HepG2 (cell line): ENCODE data around the gene PRKN. TPM values are rescaled to one million over a fixed set of nuclear protein-coding genes. Genes with fewer than 3 reads are reported as not detected.

ENCODE experiments used
- ATAC-seq: fragments of 200-7000 bp; cut with Tn5 transposase; 3 replicates; pipeline ENCODE4 v1.9.1; 2020; ENCODE audit warnings: mild to moderate bottlenecking, moderate library complexity
- BruUV-seq: library from RNA; stranded (reverse); fragments of 400-500 nt; replicated peaks from 2 replicates; lab custom pipeline; 2021; lab: Mats Ljungman, UMichigan
- CTCF ChIA-PET: fragments of 300-600 bp; formaldehyde crosslinking; extraction: SDS; loops from one replicate; lab custom pipeline; 2021; ENCODE audit warnings: low total read pairs, inconsistent platforms, low intra/inter-chr PET ratio; lab: Yijun Ruan, JAX
- POLR2A ChIA-PET: fragments of 350-600 bp; sonication (Branson Sonifier 250); formaldehyde crosslinking; loops from one replicate; lab custom pipeline; 2020; ENCODE audit warnings: antibody characterized with exemption, inconsistent platforms; lab: Yijun Ruan, JAX
- DNase-seq: peaks from one replicate; pipeline ENCODE4 v3.0.0-alpha.2; 2015; ENCODE audit warnings: low spot score
- FAIRE-seq: peaks from 3 replicates; lab custom pipeline; 2011; peaks lifted over from hg19 to GRCh38; lab: Jason Lieb, UNC
- H2AFZ ChIP-seq: one replicate; pipeline ENCODE4 v1.6.1; 2011; ENCODE audit warnings: low read length, inconsistent platforms
- H3K27ac ChIP-seq: fragments of 300-600 bp; 3 replicates; pipeline ENCODE4 v1.8.0; 2011; ENCODE audit warnings: mixed run types, mild to moderate bottlenecking, mixed read lengths, low read length, inconsistent platforms; ENCODE audit not compliant: insufficient read depth; ENCODE audit errors: extremely low read length
- H3K27me3 ChIP-seq, 2 experiments: fragments of 200-600 bp in 1 of 2; 2 replicates in 1 of 2; 3 replicates in 1 of 2; pipeline versions ENCODE4 v1.6.0 to v1.8.0; 2011; ENCODE audit warnings: low read length in 2 of 2, mild to moderate bottlenecking in 2 of 2, moderate library complexity in 2 of 2, inconsistent platforms in 1 of 2; ENCODE audit not compliant: insufficient read depth in 2 of 2, control insufficient read depth in 1 of 2
- H3K36me3 ChIP-seq, 2 experiments: fragments of 200-600 bp in 1 of 2; replicated peaks in 1 of 2; 2 replicates in 1 of 2; 3 replicates in 1 of 2; pipeline versions ENCODE4 v1.5.1 to v1.8.0; 2011; ENCODE audit warnings: low read length in 2 of 2, inconsistent platforms in 1 of 2; ENCODE audit not compliant: insufficient read depth in 2 of 2, control insufficient read depth in 1 of 2
- H3K4me1 ChIP-seq: 2 replicates; pipeline ENCODE4 v1.5.1; 2012; ENCODE audit warnings: low read length, inconsistent platforms; ENCODE audit not compliant: insufficient read depth
- H3K4me2 ChIP-seq: 2 replicates; pipeline ENCODE4 v1.6.0; 2011; ENCODE audit warnings: low read depth, low read length, inconsistent platforms
- H3K4me3 ChIP-seq, 3 experiments: fragments of 200-600 bp in 1 of 3; sonication (generic), shearing (Covaris generic) in 1 of 3; replicated peaks in 1 of 3; 2 replicates each; pipeline ENCODE4 v1.5.1; 2011 to 2016; ENCODE audit warnings: low read length in 3 of 3, inconsistent platforms in 2 of 3, low read depth in 2 of 3, mild to moderate bottlenecking in 2 of 3, control low read depth in 1 of 3, mixed read lengths in 1 of 3; ENCODE audit not compliant: insufficient read depth in 1 of 3
- H3K79me2 ChIP-seq: one replicate; pipeline ENCODE4 v1.6.1; 2011; ENCODE audit warnings: low read length, inconsistent platforms; ENCODE audit not compliant: insufficient read depth
- H3K9ac ChIP-seq: 2 replicates; pipeline ENCODE4 v1.6.0; 2011; ENCODE audit warnings: mild to moderate bottlenecking, low read depth, low read length, inconsistent platforms; ENCODE audit not compliant: insufficient read depth
- H3K9me3 ChIP-seq: 2 replicates; pipeline ENCODE4 v1.5.1; 2012; ENCODE audit warnings: mild to moderate bottlenecking, low read length
- H4K20me1 ChIP-seq: 2 replicates; pipeline ENCODE4 v1.6.0; 2011; ENCODE audit warnings: inconsistent platforms, mild to moderate bottlenecking, low read length, moderate library complexity; ENCODE audit not compliant: insufficient read depth
- ATAD3A ChIP-seq: sonication (generic); formaldehyde crosslinking; IDR thresholded peaks from 2 replicates; pipeline ENCODE4 v1.4.0; 2020; ENCODE audit warnings: missing genetic modification reagents
- ATF1 ChIP-seq: IDR thresholded peaks from 2 replicates; pipeline ENCODE4 v1.6.1; 2016; ENCODE audit warnings: mild to moderate bottlenecking, control low read depth
- CBX2 ChIP-seq, 2 experiments: fragments of 200-600 bp in 1 of 2; sonication (generic); formaldehyde crosslinking in 1 of 2; IDR thresholded peaks; 2 replicates each; pipeline versions ENCODE4 v1.7.0 to v1.8.1; 2018 to 2022; ENCODE audit warnings: low read depth in 2 of 2, low read length in 1 of 2, mild to moderate bottlenecking in 1 of 2, missing genetic modification reagents in 1 of 2
- DRAP1 ChIP-seq: IDR thresholded peaks from 2 replicates; pipeline ENCODE4 v1.6.1; 2016; ENCODE audit warnings: missing genetic modification reagents, missing compliant biosample characterization
- HNRNPL ChIP-seq: fragments of 200-400 bp; formaldehyde crosslinking; IDR thresholded peaks from 2 replicates; pipeline ENCODE4 v1.6.1; 2017; ENCODE audit warnings: mild to moderate bottlenecking, low read depth, low read length
- JUND ChIP-seq: sonication (generic); formaldehyde crosslinking; IDR thresholded peaks from 2 replicates; pipeline ENCODE4 v1.8.0; 2022; ENCODE audit warnings: mild to moderate bottlenecking, missing genetic modification reagents
- MLXIP ChIP-seq: sonication (generic); formaldehyde crosslinking; IDR thresholded peaks from 2 replicates; pipeline ENCODE4 v1.9.0; 2021; ENCODE audit warnings: missing genetic modification reagents, borderline replicate concordance
- MTERF4 ChIP-seq: sonication (generic); formaldehyde crosslinking; IDR thresholded peaks from 2 replicates; pipeline ENCODE4 v1.8.0; 2023; ENCODE audit warnings: mild to moderate bottlenecking, missing genetic modification reagents
- STAG1 ChIP-seq: sonication (generic); formaldehyde crosslinking; IDR thresholded peaks from 2 replicates; pipeline ENCODE4 v1.4.0; 2020; ENCODE audit warnings: missing genetic modification reagents
- TRAFD1 ChIP-seq: sonication (generic); formaldehyde crosslinking; IDR thresholded peaks from 2 replicates; pipeline ENCODE4 v1.5.1; 2020; ENCODE audit warnings: missing genetic modification reagents, mild to moderate bottlenecking, borderline replicate concordance
- ZFP62 ChIP-seq: sonication (generic); formaldehyde crosslinking; IDR thresholded peaks from 2 replicates; pipeline ENCODE4 v1.4.0; 2020; ENCODE audit warnings: missing genetic modification reagents
- ZNF17 ChIP-seq: sonication (generic); formaldehyde crosslinking; IDR thresholded peaks from 2 replicates; pipeline ENCODE4 v1.5.0; 2020; ENCODE audit warnings: mild to moderate bottlenecking, missing genetic modification reagents
- ZNF431 ChIP-seq: sonication (generic); formaldehyde crosslinking; IDR thresholded peaks from 2 replicates; pipeline ENCODE4 v1.9.0; 2022; ENCODE audit warnings: missing genetic modification reagents, low read depth, mild to moderate bottlenecking, borderline replicate concordance
- ZNF512 ChIP-seq: sonication (generic); formaldehyde crosslinking; IDR thresholded peaks from 2 replicates; pipeline ENCODE4 v1.4.0; 2020; ENCODE audit warnings: mild to moderate bottlenecking, missing genetic modification reagents
- ZNF619 ChIP-seq: sonication (generic); formaldehyde crosslinking; IDR thresholded peaks from 2 replicates; pipeline ENCODE4 v1.4.0; 2020; ENCODE audit warnings: mild to moderate bottlenecking, missing genetic modification reagents
- ZNF776 ChIP-seq: sonication (generic); formaldehyde crosslinking; IDR thresholded peaks from 2 replicates; pipeline ENCODE4 v1.4.0; 2020; ENCODE audit warnings: mild to moderate bottlenecking, missing genetic modification reagents
- WGBS: methylation state at CpG from one replicate; pipeline ENCODE4 v1.1.6; 2017; ENCODE audit warnings: low lambda C conversion rate; 5-methylcytosine and 5-hydroxymethylcytosine counted together
- in situ Hi-C: cut with HindIII; loops from 2 replicates; pipeline ENCODE4 v1.10.0; 2017; ENCODE audit warnings: low pct_unique_long_range_greater_than_20kb; ENCODE audit not compliant: extremely low pct_ligation_motif_present
- intact Hi-C: fragments of 100-400 bp; cut with micrococcal nuclease; formaldehyde crosslinking; loops from one replicate; pipeline ENCODE4 v1.10.0; 2022; ENCODE audit not compliant: unreplicated experiment
- polyA plus RNA-seq, 8 experiments: library from polyadenylated mRNA; depleted of rRNA in 3 of 8; stranded (reverse) in 7 of 8; unstranded in 1 of 8; fragments of >200 nt; fragmentation: Illumina TruSeq in 4 of 8; extraction: Trizol in 4 of 8; gene quantifications; 2 replicates each; pipeline versions ENCODE4 v1.2.1 to v1.2.3, GENCODE V29; 2011 to 2016; ENCODE audit warnings: low read depth in 4 of 8, missing spikeins in 1 of 8, mixed read lengths in 1 of 8; ENCODE audit not compliant: insufficient read depth in 1 of 8
- total RNA-seq, 5 experiments: library from RNA; depleted of rRNA; stranded (reverse); fragments of >200 nt; fragmentation: Illumina TruSeq; extraction: Trizol; gene quantifications; 2 replicates each; pipeline ENCODE4 v1.2.3, GENCODE V29; 2016; ENCODE audit warnings: low read depth in 1 of 5

The PRKN gene
- total and polyA plus RNA-seq, 2 of the 13 experiments (the other 11 are each of a cell fraction or from before 2014, with no cell fraction given) = 0.31 to 0.44 TPM

GRCh38 chr6:162485464-162485863, 242.1 kb downstream of the PRKN start:
- H3K27me3 ChIP-seq = no peaks in the 10 kb centered on the region
- POLR2A ChIA-PET = no interaction called here
- H3K79me2 ChIP-seq = no peaks in the 10 kb centered on the region
- 16% methylated on average over 2 of the region's 2 CpGs for WGBS
- no peak for DNase-seq
- H3K4me3 ChIP-seq = no peak overlapping the region
- peaks cover 21% of the 10 kb centered on the region for H3K4me1 ChIP-seq
- in situ Hi-C loops = no loop called here
- no peak overlapping the region for H3K9ac ChIP-seq
- H4K20me1 ChIP-seq = no peaks in the 10 kb centered on the region
- intact Hi-C loops = no loop called here
- H3K36me3 ChIP-seq = no peaks in the 10 kb centered on the region
- no peak overlapping the region for H3K27ac ChIP-seq
- no peak overlapping the region for H3K4me2 ChIP-seq
- H2AFZ ChIP-seq = no peak overlapping the region
- FAIRE-seq = no peak
- ATAC-seq = no peak
- TF ChIP-seq CBX2 (IDR thresholded peaks at IDR 0.05; ENCODE audit: low read depth, low read length) (no peak), CBX2 (CRISPR knock-in tag; IDR thresholded peaks at IDR 0.05; ENCODE audit: low read depth) (no peak), MLXIP (no peak), ZNF619 (CRISPR knock-in tag) (no peak), ATF1 (CRISPR knock-in tag) (no peak), ZNF17 (CRISPR knock-in tag) (no peak), ZNF512 (CRISPR knock-in tag) (no peak), ZNF776 (no peak), ZFP62 (CRISPR knock-in tag) (no peak), TRAFD1 (no peak), ZNF431 (CRISPR knock-in tag) (no peak), HNRNPL (no peak), DRAP1 (CRISPR knock-in tag) (no peak), ATAD3A (CRISPR knock-in tag) (no peak), MTERF4 (CRISPR knock-in tag) (no peak), JUND (no peak), STAG1 (CRISPR knock-in tag) (no peak)
- CTCF ChIA-PET = no interaction called here
- no TSS peak for BruUV-seq
- H3K9me3 ChIP-seq = peaks cover 3% of the 10 kb centered on the region; the same call in 1 of the 2 replicates
